GM10248 (cell line): ENCODE results near the gene GRIFIN.

Experiments used
- CTCF ChIA-PET: fragments of 300-600 bp; sonication (Branson Sonifier 250); formaldehyde crosslinking; extraction: SDS; loops from one replicate; lab custom pipeline; 2021; ENCODE audit warnings: antibody characterized with exemption; lab: Yijun Ruan, JAX
- POLR2A ChIA-PET: fragments of 350-650 bp; sonication (Branson Sonifier 250); formaldehyde crosslinking; extraction: SDS; loops from one replicate; lab custom pipeline; 2020; ENCODE audit warnings: antibody characterized with exemption; lab: Yijun Ruan, JAX
- DNase-seq: peaks from one replicate; pipeline ENCODE4 v3.0.0; 2012; ENCODE audit errors: extremely low spot score
- TF ChIP-seq, protein P1 (sequence below): IDR thresholded peaks from 2 replicates; pipeline ENCODE4 v1.5.1; 2012; ENCODE audit warnings: mild to moderate bottlenecking, low read depth; ENCODE audit errors: extremely low read depth, missing control alignments, control extremely low read depth

The GRIFIN gene

GRCh38 chr7:2488681-2489080 is 12.5 kb upstream of the GRIFIN start:
- no peak for DNase-seq
- POLR2A ChIA-PET, result no interaction called here
- TF ChIP-seq, protein P1, sequence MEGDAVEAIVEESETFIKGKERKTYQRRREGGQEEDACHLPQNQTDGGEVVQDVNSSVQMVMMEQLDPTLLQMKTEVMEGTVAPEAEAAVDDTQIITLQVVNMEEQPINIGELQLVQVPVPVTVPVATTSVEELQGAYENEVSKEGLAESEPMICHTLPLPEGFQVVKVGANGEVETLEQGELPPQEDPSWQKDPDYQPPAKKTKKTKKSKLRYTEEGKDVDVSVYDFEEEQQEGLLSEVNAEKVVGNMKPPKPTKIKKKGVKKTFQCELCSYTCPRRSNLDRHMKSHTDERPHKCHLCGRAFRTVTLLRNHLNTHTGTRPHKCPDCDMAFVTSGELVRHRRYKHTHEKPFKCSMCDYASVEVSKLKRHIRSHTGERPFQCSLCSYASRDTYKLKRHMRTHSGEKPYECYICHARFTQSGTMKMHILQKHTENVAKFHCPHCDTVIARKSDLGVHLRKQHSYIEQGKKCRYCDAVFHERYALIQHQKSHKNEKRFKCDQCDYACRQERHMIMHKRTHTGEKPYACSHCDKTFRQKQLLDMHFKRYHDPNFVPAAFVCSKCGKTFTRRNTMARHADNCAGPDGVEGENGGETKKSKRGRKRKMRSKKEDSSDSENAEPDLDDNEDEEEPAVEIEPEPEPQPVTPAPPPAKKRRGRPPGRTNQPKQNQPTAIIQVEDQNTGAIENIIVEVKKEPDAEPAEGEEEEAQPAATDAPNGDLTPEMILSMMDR, result no peak
- CTCF ChIA-PET, result interaction anchor here (1.1 kb wide), 1 partner anchor 12 kb away, joined by 4 read pairs; no protein-coding TSS in a partner anchor

DNA sequence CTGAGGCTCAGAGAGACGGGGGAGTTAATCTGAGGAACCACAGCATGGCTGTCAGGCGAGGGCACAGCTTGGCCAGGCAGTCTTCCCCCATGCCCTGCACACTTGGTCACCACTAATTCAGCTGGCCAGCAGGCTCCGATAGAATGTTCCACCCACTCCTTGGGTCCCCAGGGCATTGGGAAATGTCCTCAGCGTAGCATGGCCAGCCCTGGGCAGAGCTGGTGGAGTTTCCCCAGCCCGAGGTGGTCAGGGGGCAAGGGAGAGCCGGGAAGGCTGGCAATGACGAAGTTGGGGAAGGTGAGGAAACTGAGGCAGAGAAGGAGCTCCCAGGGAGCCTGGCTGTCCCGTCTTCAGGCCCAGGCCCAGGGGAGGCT is 12.1 kb upstream of the GRIFIN start:
- no peak for DNase-seq
- TF ChIP-seq, protein P1, result no peak
- ChIA-PET CTCF (interaction anchor here (1.1 kb wide), 1 partner anchor 13 kb away, joined by 4 read pairs; no protein-coding TSS in a partner anchor), POLR2A (no interaction called here)

DNA sequence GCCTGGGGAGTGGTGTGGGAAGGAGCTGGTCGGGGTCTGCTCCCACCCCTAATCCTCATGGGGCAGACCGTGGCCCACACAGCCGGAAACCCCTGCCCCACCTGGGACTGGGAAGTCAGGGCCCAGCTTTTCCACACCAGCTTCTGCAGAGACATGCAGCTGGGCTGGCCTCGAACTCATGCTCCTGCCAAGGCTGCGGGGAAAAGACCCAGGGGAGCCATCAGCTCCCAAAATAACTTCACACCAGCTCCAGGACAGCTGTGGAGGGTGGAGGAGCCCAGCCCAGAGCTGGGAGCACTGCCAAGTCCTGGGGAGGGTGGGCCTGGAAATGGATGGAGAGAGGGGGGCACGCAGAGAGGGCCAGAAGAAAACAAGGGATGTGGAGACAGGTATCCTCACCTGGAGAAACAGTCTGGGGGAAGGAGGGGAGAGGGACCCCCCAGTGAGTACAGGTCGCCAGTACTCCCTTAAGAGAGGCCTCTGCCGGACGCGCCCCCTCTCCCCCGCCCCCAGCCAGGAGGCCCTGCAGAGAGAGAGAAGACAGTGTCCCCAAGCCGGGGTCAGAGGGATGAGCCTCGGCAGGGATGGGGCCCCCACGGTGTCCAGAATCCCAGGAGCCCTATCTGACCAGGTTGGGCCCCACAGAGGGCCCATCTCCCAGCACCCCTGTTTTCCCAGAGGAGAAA is 11.5 kb upstream of the GRIFIN start:
- ChIA-PET CTCF (interaction anchor here (1.1 kb wide), 1 partner anchor 13 kb away, joined by 4 read pairs; no protein-coding TSS in a partner anchor), POLR2A (no interaction called here)
- no peak for DNase-seq
- TF ChIP-seq, protein P1, result no peak

DNA sequence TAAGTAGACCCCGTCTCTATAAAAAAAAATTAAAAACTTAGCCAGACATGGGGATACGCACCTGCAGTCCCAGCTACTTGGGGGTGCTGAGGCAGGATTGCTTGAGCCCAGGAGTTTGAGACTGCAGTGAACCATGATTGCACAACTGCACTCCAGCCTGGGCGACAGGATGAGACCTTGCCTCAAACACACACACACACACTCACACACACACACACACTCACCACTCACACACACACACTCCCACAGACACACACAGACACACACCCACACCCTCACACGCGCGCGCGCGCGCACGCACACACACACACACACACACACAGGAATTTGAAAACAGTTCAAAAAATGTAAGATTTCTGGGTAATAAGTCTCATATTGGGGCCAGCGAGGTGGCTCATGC is 8.7 kb upstream of the GRIFIN start:
- CTCF ChIA-PET, result interaction anchor here (7.3 kb wide), 1 partner anchor 15 kb away, joined by 57 read pairs; no protein-coding TSS in a partner anchor
- POLR2A ChIA-PET, result no interaction called here
- DNase-seq, result no peak
- TF ChIP-seq, protein P1, result no peak

DNA sequence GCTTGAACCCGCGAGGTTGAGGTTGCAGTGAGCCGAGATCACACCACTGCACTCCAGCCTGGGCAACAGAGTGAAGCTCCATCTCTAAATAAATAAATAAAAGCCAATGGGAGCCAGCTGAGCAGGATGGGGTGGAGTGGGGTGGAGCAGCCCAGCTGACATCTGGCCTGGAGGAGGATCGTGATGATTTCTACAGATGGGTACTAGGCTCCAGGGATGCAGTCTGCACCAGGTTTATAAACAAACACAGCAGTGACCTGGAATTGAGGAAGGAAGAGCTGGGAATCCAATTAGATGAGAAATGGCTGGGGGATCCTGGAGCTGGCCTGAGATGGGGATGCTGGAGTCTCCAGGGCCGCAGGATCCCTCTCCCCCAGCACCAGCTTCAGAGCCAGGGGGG is 7.3 kb upstream of the GRIFIN start:
- CTCF ChIA-PET, result interaction anchor here (0.6 to 7.3 kb wide), 6 partner anchors 14 to 756 kb away, joined by 3 to 57 read pairs (median 4); no protein-coding TSS in a partner anchor
- TF ChIP-seq, protein P1, result no peak
- no peak for DNase-seq
- POLR2A ChIA-PET, result no interaction called here

DNA sequence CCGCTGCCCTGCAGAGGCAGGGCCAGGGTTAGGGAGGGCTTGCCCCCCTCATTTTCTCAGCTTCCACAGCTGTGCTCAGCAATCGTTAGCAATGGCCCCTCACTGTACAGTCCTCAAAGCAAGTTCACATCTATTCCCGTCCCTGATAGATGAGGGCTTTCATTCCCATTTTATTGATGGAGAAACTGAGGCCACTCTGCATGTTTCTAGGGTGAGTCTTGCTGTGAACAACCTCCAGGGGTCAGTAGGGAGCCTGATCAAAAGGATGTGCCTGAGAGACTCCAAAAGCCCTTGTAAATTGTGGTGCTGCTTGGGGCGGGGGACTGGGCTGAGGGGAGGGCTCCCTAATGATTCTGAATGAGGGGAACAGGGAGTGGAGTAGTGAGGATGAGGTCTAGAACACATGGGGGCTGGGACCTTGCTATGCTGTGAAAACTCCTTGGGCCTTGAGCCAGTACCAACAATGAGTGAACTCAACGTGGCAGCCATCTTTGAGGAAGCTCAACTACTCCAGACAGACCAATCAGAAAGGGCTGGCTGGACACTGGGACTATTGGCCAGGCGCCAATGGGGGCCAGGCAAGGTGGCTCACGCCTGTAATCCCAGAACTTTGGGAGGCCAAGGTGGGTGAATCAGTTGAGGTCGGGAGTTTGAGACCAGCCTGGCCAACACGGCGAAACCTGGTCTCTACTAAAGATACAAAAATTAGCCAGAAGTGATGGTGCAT is 6.7 kb upstream of the GRIFIN start:
- TF ChIP-seq, protein P1, result no peak
- POLR2A ChIA-PET, result no interaction called here
- CTCF ChIA-PET, result interaction anchor here (0.7 to 7.3 kb wide), 5 partner anchors 13 to 228 kb away, joined by 3 to 57 read pairs (median 5); no protein-coding TSS in a partner anchor
- DNase-seq, result no peak
